ENCODE data around the gene GPC6. TPM values are rescaled to one million over a fixed set of nuclear protein-coding genes. Genes with fewer than 3 reads are reported as not detected.
A peak's percentile ranks its signal among the peaks of the same experiment; 100 is the strongest.

GPC6 gene
- total RNA-seq, 4 donors from 2014 or later, result 13.7 to 21.7 (median 16.5) TPM

DNA sequence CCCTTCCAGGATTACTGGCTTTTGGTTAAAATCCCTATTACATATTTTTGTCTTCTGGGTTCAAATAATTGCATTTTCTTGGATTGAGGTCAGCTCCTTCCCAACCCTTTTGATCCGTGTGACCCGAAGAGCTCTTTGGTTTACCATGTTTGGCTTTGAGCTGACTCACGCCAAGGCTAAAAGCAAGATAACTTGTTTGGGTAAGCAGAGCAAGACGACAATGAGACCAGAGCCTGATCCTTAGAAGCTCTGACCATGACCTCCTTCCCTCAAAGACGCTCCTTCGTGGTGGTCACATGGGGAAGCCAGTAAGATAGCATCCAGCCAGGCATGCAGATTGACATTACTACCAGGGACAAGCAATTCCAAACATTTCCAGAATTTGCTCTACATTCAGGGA, 1099.0 kb downstream of the GPC6 start:
- Histone ChIP-seq H3K4me3 (no peak overlapping the region), H3K4me1 (peaks cover 0 to 24% (median 0%) of the 10 kb centered on the region in 3 donors), H3K9me3 (no peaks in the 10 kb centered on the region), H3K27ac (no peak overlapping the region), H3K36me3 (no peaks in the 10 kb centered on the region), H3K27me3 (no peaks in the 10 kb centered on the region)
- 83 to 92% methylated on average over 2 to 6 of the region's 6 CpGs for WGBS, 2 donors (ENCODE audit: low coverage in 1 of 2)
- TF ChIP-seq, protein P1, sequence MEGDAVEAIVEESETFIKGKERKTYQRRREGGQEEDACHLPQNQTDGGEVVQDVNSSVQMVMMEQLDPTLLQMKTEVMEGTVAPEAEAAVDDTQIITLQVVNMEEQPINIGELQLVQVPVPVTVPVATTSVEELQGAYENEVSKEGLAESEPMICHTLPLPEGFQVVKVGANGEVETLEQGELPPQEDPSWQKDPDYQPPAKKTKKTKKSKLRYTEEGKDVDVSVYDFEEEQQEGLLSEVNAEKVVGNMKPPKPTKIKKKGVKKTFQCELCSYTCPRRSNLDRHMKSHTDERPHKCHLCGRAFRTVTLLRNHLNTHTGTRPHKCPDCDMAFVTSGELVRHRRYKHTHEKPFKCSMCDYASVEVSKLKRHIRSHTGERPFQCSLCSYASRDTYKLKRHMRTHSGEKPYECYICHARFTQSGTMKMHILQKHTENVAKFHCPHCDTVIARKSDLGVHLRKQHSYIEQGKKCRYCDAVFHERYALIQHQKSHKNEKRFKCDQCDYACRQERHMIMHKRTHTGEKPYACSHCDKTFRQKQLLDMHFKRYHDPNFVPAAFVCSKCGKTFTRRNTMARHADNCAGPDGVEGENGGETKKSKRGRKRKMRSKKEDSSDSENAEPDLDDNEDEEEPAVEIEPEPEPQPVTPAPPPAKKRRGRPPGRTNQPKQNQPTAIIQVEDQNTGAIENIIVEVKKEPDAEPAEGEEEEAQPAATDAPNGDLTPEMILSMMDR (IDR thresholded peaks at IDR 0.05), result no peak
- TF ChIP-seq POLR2AphosphoS5 (IDR thresholded peaks at IDR 0.05) (no peak), POLR2A (IDR thresholded peaks at IDR 0.05) (no peak), EP300 (IDR thresholded peaks at IDR 0.05) (no peak)
- ATAC-seq, result no peak

DNA sequence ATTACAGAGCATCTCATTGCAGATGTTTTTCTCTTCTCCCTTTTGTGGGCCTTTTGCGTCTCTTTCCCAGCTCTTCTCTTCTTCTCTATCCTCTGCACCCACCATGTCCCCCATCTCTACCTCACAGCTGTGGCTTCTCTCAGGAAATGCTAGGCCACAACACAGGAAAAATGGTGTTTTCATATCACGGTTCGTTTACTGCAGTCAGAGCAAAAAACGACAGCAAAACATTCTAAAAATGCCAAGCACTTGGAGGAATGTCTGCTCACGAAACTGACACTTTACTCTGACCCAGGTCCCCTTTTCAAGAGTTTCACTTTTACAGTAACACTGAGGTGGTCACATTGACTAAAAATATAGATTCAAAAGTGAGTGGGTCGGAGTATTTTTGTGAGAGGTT, 1100.7 kb downstream of the GPC6 start:
- H3K9me3 ChIP-seq, result no peaks in the 10 kb centered on the region
- TF ChIP-seq POLR2A (IDR thresholded peaks at IDR 0.05), result no peak
- TF ChIP-seq EP300 (IDR thresholded peaks at IDR 0.05), result no peak
- TF ChIP-seq, protein P1 (IDR thresholded peaks at IDR 0.05), result no peak
- no peak for TF ChIP-seq POLR2AphosphoS5 (IDR thresholded peaks at IDR 0.05)
- H3K36me3 ChIP-seq, result no peaks in the 10 kb centered on the region
- peaks cover 0 to 38% (median 0%) of the 10 kb centered on the region in 3 donors for H3K4me1 ChIP-seq
- no peak for ATAC-seq
- WGBS, 2 donors (ENCODE audit: low coverage in 1 of 2), result 46 to 55% methylated on average over 4 to 6 of the region's 6 CpGs
- no peak overlapping the region for H3K27ac ChIP-seq
- no peaks in the 10 kb centered on the region for H3K27me3 ChIP-seq
- H3K4me3 ChIP-seq, result no peak overlapping the region

DNA sequence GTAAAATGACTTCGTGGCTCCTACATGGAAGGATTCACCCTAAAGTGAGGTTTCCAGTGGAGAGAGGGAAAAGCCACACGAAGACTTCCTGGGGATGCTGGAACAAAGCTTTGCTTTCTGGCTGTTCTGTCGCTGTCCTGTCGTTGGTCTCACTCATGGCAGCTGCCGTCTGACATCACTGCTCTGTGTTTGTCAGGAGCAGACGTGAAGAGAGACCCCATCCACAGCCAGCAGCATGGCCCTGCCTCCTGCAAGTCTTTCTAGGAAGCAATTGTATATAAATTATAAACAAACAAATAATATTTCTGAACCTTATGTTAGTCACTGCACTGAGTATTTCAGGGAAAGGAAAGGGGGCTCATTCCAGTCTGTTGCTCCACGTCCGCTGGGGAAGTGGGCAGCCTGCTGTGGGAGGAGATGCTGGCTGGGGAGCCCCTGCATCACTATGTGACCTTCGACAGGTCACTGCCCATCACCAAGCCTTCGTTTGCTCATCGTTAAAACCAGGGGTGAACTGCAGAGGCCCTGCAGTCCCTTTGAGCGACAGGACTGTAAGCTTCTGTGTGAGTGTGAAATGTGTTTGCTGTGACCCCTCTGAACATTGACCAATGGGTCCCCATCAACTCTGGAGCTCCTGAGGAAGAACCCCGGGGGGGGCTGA, 1101.9 kb downstream of the GPC6 start:
- H3K36me3 ChIP-seq, result no peaks in the 10 kb centered on the region
- no peaks in the 10 kb centered on the region for H3K27me3 ChIP-seq
- H3K4me1 ChIP-seq, result peaks cover 0 to 45% (median 0%) of the 10 kb centered on the region in 3 donors
- TF ChIP-seq POLR2A (IDR thresholded peaks at IDR 0.05) (no peak), EP300 (IDR thresholded peaks at IDR 0.05) (no peak), POLR2AphosphoS5 (IDR thresholded peaks at IDR 0.05) (no peak)
- TF ChIP-seq, protein P1 (IDR thresholded peaks at IDR 0.05), result no peak
- no peak for ATAC-seq
- WGBS, 2 donors (ENCODE audit: low coverage in 1 of 2), result 74 to 83% methylated on average over 5 to 11 of the region's 13 CpGs
- H3K4me3 ChIP-seq, result no peak overlapping the region
- no peaks in the 10 kb centered on the region for H3K9me3 ChIP-seq
- peak overlapping the region in 3 of 4 donors; percentile 26 to 58 (median 55) for H3K27ac ChIP-seq

DNA sequence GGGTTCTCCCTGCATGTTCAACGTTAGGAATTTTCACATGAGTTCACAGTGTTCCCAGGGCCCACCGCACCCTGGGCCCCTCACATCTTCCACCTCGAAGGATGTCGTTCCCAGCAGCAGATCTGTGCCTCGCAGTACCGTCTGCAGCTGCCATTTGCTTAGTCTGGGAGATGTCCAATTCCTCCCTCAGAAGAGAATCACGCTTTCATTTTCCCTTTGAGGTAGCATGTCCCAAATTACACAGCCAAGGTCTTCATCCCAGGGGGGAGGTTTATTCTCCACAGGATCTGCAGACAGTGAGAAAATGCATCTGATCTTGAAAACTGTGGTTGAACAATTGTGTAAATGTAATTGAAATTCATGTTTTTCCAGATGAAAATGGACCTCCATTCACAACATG, 1102.7 kb downstream of the GPC6 start:
- TF ChIP-seq POLR2AphosphoS5 (IDR thresholded peaks at IDR 0.05) (no peak), EP300 (IDR thresholded peaks at IDR 0.05) (no peak), POLR2A (IDR thresholded peaks at IDR 0.05) (no peak)
- TF ChIP-seq, protein P1 (IDR thresholded peaks at IDR 0.05), result no peak
- Histone ChIP-seq H3K27me3 (no peaks in the 10 kb centered on the region), H3K9me3 (no peaks in the 10 kb centered on the region), H3K4me1 (peaks cover 0 to 45% (median 0%) of the 10 kb centered on the region in 3 donors), H3K4me3 (peak overlapping the region in 1 of 2 donors; percentile 17), H3K36me3 (no peaks in the 10 kb centered on the region), H3K27ac (peak overlapping the region; percentile 43 to 58 (median 50))
- peak; percentile 18 for ATAC-seq
- WGBS, 2 donors (ENCODE audit: low coverage in 1 of 2), result 33% methylated on average over 5 of the region's 7 CpGs; no CpG with 5 or more reads in 1 of the 2 donors
